ENCODE results near the gene ICA1L. TPM values are rescaled to one million over a fixed set of nuclear protein-coding genes. Genes with fewer than 3 reads are reported as not detected.
"Not testable (repeated sequence)": the region's sequence is repeated elsewhere in the genome, so short reads cannot be mapped to it uniquely, and the experiment has no call there.

The ICA1L gene
- total RNA-seq: 2.3 TPM
- long read RNA-seq, partial matches to known transcripts: 1 of 2 reads
- long read RNA-seq, other reads (novel, unspliced or antisense): 1 of 2 reads

GRCh38 chr2:202871300-202872141 is at the start of gene ICA1L:
ICA1L (minus strand) TSS chr2:202871766; CDS start chr2:202829009, 42,757 bp downstream.
- peak within 1 kb of the TSS; percentile 81 for H3K4me3 ChIP-seq
- H3K27me3 ChIP-seq: no peaks in the 10 kb centered on the region
- no peaks in the 10 kb centered on the region for H3K36me3 ChIP-seq
- TF ChIP-seq, protein P1, sequence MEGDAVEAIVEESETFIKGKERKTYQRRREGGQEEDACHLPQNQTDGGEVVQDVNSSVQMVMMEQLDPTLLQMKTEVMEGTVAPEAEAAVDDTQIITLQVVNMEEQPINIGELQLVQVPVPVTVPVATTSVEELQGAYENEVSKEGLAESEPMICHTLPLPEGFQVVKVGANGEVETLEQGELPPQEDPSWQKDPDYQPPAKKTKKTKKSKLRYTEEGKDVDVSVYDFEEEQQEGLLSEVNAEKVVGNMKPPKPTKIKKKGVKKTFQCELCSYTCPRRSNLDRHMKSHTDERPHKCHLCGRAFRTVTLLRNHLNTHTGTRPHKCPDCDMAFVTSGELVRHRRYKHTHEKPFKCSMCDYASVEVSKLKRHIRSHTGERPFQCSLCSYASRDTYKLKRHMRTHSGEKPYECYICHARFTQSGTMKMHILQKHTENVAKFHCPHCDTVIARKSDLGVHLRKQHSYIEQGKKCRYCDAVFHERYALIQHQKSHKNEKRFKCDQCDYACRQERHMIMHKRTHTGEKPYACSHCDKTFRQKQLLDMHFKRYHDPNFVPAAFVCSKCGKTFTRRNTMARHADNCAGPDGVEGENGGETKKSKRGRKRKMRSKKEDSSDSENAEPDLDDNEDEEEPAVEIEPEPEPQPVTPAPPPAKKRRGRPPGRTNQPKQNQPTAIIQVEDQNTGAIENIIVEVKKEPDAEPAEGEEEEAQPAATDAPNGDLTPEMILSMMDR (IDR thresholded peaks at IDR 0.05): no peak
- H3K9me3 ChIP-seq: no peaks in the 10 kb centered on the region
- peak; percentile 90 for ATAC-seq
- DNase-seq: peak; percentile 88
- H3K27ac ChIP-seq: peak within 1 kb of the TSS; percentile 53
- intact Hi-C loops (cut with DNase I): no loop called here
- H3K4me1 ChIP-seq: peaks cover 7% of the 10 kb centered on the region

GRCh38 chr2:202918860-202919259 is 47.3 kb upstream of the ICA1L start:
- DNase-seq: no peak
- Histone ChIP-seq H3K4me3 (no peak overlapping the region), H3K27me3 (no peaks in the 10 kb centered on the region), H3K4me1 (no peaks in the 10 kb centered on the region), H3K36me3 (peaks cover 18% of the 10 kb centered on the region), H3K9me3 (no peaks in the 10 kb centered on the region), H3K27ac (no peak overlapping the region)
- no peak for ATAC-seq
- TF ChIP-seq, protein P1 (IDR thresholded peaks at IDR 0.05): no peak
- intact Hi-C loops (cut with DNase I): no loop called here

DNA sequence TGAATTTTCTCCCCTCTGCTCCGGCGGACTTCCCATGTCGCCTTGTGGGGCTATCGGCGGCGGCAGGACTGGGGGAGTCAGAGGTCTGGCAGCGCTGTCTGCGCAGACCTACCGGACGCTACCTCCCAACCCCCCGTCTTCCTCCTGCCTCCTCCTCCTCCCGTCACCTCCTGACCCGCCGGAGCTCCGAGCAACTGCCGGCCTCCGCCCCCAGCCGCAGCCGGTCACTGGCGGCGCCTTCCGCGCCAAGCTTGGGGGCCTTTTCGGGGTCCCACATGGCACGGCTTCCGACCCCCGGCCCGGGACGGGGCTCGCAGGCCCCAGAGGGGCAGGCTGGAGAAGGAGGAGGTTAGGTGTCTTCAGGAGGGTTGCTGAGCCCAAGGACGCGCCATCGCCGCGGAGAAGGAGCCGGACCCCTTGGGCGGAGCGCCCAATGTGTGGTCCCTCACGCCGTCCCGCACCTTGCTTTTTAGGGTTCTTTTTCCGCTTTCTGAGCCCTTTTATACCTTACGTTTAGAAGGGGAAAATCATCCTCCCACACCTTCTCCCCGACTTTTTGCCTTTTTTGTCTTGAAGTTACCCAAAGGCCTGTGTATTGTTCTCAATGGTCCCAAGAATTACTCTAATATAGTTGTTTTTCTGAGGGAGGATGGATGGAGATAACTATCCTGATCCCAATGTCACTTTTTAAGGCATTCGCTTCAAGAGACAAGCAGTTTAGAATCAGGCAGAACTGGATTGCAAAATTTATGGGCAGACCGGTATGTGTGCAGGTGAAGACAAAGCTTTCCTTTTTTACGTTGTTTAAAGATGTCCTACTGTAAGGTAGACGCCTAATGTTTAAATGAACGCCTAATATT is 41.0 kb upstream of the ICA1L start:
- peak; percentile 68 for DNase-seq
- ATAC-seq: peak; percentile 88
- peak overlapping the region; percentile 90 for H3K27ac ChIP-seq
- intact Hi-C loops (cut with DNase I); H3K36me3 ChIP-seq; H3K9me3 ChIP-seq; H3K27me3 ChIP-seq: not testable (repeated sequence)
- H3K4me3 ChIP-seq: peak overlapping the region; percentile 84
- peaks cover 14% of the 10 kb centered on the region for H3K4me1 ChIP-seq

GRCh38 chr2:202911512-202912341 is 40.2 kb upstream of the ICA1L start, which contains the start of the genes CARF and WDR12:
CARF (plus strand) TSS chr2:202912275; CDS start chr2:202941903, 29,628 bp downstream.
WDR12 (minus strand) TSS chr2:202911673; CDS start chr2:202911476, 197 bp downstream.
- intact Hi-C loops (cut with DNase I): no loop called here

GRCh38 chr2:202911203-202911511 is 39.6 kb upstream of the ICA1L start:
- peak overlapping the region; percentile 90 for H3K27ac ChIP-seq
- intact Hi-C loops (cut with DNase I): no loop called here
- peaks cover 14% of the 10 kb centered on the region for H3K4me1 ChIP-seq
- H3K9me3 ChIP-seq: no peaks in the 10 kb centered on the region
- DNase-seq (no peak), ATAC-seq (no peak)
- H3K27me3 ChIP-seq: no peaks in the 10 kb centered on the region
- peak overlapping the region; percentile 84 for H3K4me3 ChIP-seq
- TF ChIP-seq, protein P1 (IDR thresholded peaks at IDR 0.05): no peak
- no peaks in the 10 kb centered on the region for H3K36me3 ChIP-seq

More at GRCh38 chr2:202911512-202912341, 40.2 kb upstream of the ICA1L start, which contains the start of the genes CARF and WDR12:
- Histone ChIP-seq H3K36me3 (no peaks in the 10 kb centered on the region), H3K27ac (peak within 1 kb of the TSS; percentile 90), H3K4me3 (peak within 1 kb of the TSS; percentile 84), H3K4me1 (peaks cover 14% of the 10 kb centered on the region), H3K9me3 (no peaks in the 10 kb centered on the region), H3K27me3 (no peaks in the 10 kb centered on the region)
- TF ChIP-seq, protein P1 (IDR thresholded peaks at IDR 0.05): no peak
- ATAC-seq (peak; percentile 98), DNase-seq (peak; percentile 96)

Data from upper lobe of right lung (tissue), 1 donor.